Activated CD4-positive, alpha-beta T cell treated with anti-CD3 and anti-CD28 coated beads, Interleukin-2, Interleukin-4, amounts not matched to agents 100 ng/mL and 50 ng/mL, durations not matched to agents 16 hours and 8 hours (primary cell): Measurements from ENCODE around the gene FNDC3A.
A peak's percentile ranks its signal among the peaks of the same experiment; 100 is the strongest.
"Not testable (repeated sequence)": the region's sequence is repeated elsewhere in the genome, so short reads cannot be mapped to it uniquely, and the experiment has no call there.

ENCODE experiments used
- DNase-seq: peaks from one replicate; pipeline ENCODE4 v3.0.0-alpha.2; 2020; ENCODE audit warnings: low spot score

The FNDC3A gene

GRCh38 chr13:49097374-49097773, 121.7 kb downstream of the FNDC3A start:
- no peak for DNase-seq

GRCh38 chr13:49098198-49098597, 122.5 kb downstream of the FNDC3A start:
- no peak for DNase-seq

GRCh38 chr13:49098771-49099512, 123.2 kb downstream of the FNDC3A start:
- DNase-seq = no peak

GRCh38 chr13:49099513-49099877, 123.8 kb downstream of the FNDC3A start:
- DNase-seq = no peak

- DNase-seq = no peak
Observed at GRCh38 chr13:49100637-49101570, 125.2 kb downstream of the FNDC3A start.

- DNase-seq = no peak
Observed at GRCh38 chr13:49108196-49108595, 132.5 kb downstream of the FNDC3A start.

- DNase-seq = peak; percentile 79
Observed at GRCh38 chr13:49110122-49110912, 134.6 kb downstream of the FNDC3A start.

- no peak for DNase-seq
Observed at GRCh38 chr13:49110913-49111170, 135.1 kb downstream of the FNDC3A start.

GRCh38 chr13:49112782-49113525, 137.2 kb downstream of the FNDC3A start:
- DNase-seq = no peak

GRCh38 chr13:49113526-49114286, 138.0 kb downstream of the FNDC3A start:
- DNase-seq = no peak

GRCh38 chr13:49116873-49117272, 141.2 kb downstream of the FNDC3A start:
- DNase-seq = no peak

GRCh38 chr13:49118455-49118854, 142.7 kb downstream of the FNDC3A start:
- not testable (repeated sequence) for DNase-seq

GRCh38 chr13:49124693-49125304, 149.1 kb downstream of the FNDC3A start:
- no peak for DNase-seq

GRCh38 chr13:49125964-49126524, 150.3 kb downstream of the FNDC3A start:
- DNase-seq = no peak

GRCh38 chr13:49132479-49133002, 156.8 kb downstream of the FNDC3A start:
- no peak for DNase-seq

GRCh38 chr13:49134305-49134704, 158.6 kb downstream of the FNDC3A start:
- DNase-seq = no peak

GRCh38 chr13:49137138-49137643, 161.5 kb downstream of the FNDC3A start:
- not testable (repeated sequence) for DNase-seq

- DNase-seq = no peak
Observed at GRCh38 chr13:49140910-49141611, 165.3 kb downstream of the FNDC3A start.

GRCh38 chr13:49146950-49147355, 171.2 kb downstream of the FNDC3A start:
- DNase-seq = peak; percentile 4
